Naive thymus-derived CD8-positive, alpha-beta T cell (primary cell): Measurements from ENCODE around the gene MFN2. TPM values are rescaled to one million over a fixed set of nuclear protein-coding genes. Genes with fewer than 3 reads are reported as not detected.

ENCODE experiments used
- ATAC-seq, 2 donors: fragments of 150-1000 bp; cut with Tn5 transposase in 1 of 2; sonication (Bioruptor Pico), chemical (Tn5 transposase) in 1 of 2; 1 replicate in 1 of 2; 2 replicates in 1 of 2; pipeline ENCODE4 v1.10.0; 2021; ENCODE audit warnings: mild to moderate bottlenecking in 2 of 2, moderate library complexity in 2 of 2
- POLR2A ChIA-PET: fragments of 350-600 bp; sonication (Branson Sonifier 250); formaldehyde crosslinking; loops from one replicate; lab custom pipeline; 2021; ENCODE audit warnings: antibody characterized with exemption; lab: Charles Lee
- DNase-seq, 10 donors: peaks; one replicate each; pipeline versions ENCODE4 v3.0.0 to v3.0.0-alpha.2; 2020 to 2022
- H3K27ac Mint-ChIP-seq, 10 donors: one replicate each; pipeline ENCODE4 v1.8.0; 2020 to 2022; ENCODE audit warnings: mild to moderate bottlenecking in 10 of 10, mixed read lengths in 10 of 10, moderate library complexity in 4 of 10, inconsistent platforms in 1 of 10
- H3K27me3 Mint-ChIP-seq, 5 donors: one replicate each; pipeline ENCODE4 v1.8.0; 2021 to 2022; ENCODE audit warnings: mixed read lengths in 5 of 5
- H3K36me3 Mint-ChIP-seq, 3 donors: one replicate each; pipeline ENCODE4 v1.8.0; 2020 to 2022; ENCODE audit warnings: mixed read lengths in 3 of 3, mild to moderate bottlenecking in 2 of 3, inconsistent platforms in 1 of 3
- H3K4me1 Mint-ChIP-seq, 4 donors: one replicate each; pipeline ENCODE4 v1.8.0; 2021 to 2022; ENCODE audit warnings: mixed read lengths in 4 of 4
- H3K4me3 Mint-ChIP-seq, 10 donors: one replicate each; pipeline ENCODE4 v1.8.0; 2020 to 2022; ENCODE audit warnings: mild to moderate bottlenecking in 10 of 10, mixed read lengths in 10 of 10, moderate library complexity in 6 of 10, inconsistent platforms in 1 of 10
- H3K9me3 Mint-ChIP-seq, 9 donors: one replicate each; pipeline ENCODE4 v1.8.0; 2020 to 2022; ENCODE audit warnings: mixed read lengths in 9 of 9, mild to moderate bottlenecking in 3 of 9, inconsistent platforms in 1 of 9, moderate library complexity in 1 of 9
- polyA plus RNA-seq, 3 donors: library from polyadenylated mRNA; unstranded; fragments of 300-500 nt; fragmentation: Illumina TruSeq; gene quantifications; one replicate each; pipeline ENCODE4 v1.2.3, GENCODE V29; 2021
- total RNA-seq, 8 experiments: library from RNA in 2 of 8; stranded (reverse) in 2 of 8; gene quantifications; one replicate each; pipeline ENCODE4 v1.2.3 and lab custom pipeline; 2021 to 2026

Gene MFN2
- total and polyA plus RNA-seq, 5 experiments from 2014 or later = 29.1 to 49.9 (median 38.0) TPM

DNA sequence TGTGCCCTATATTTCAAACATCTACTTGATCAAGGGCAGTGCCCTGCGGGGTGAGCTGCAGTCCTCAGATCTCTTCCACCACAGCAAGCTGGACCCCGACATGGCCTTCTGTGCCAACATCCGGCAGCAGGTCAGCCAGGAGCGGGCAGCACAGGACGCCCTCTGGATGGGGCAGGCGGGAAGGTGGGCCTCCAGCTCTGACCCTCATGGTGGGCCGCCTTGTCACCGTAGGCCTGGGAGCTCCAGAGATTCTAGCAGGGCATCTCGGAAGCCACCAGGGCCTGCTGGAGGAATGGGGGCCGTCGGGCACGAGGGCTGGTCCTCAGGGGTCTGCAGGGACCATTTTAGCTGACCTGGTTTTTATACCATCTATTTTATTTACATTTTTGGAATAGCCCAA lies 15.6 kb upstream of the MFN2 start:
- H3K9me3 Mint-ChIP-seq = peaks cover 0 to 1% (median 0%) of the 10 kb centered on the region in 9 donors
- DNase-seq (no peak), ATAC-seq (no peak)
- no peak overlapping the region for H3K27ac Mint-ChIP-seq
- peaks cover 0 to 2% (median 0%) of the 10 kb centered on the region in 3 donors for H3K36me3 Mint-ChIP-seq
- no peaks in the 10 kb centered on the region for H3K27me3 Mint-ChIP-seq
- H3K4me1 Mint-ChIP-seq = no peaks in the 10 kb centered on the region
- POLR2A ChIA-PET = no interaction called here
- H3K4me3 Mint-ChIP-seq = no peak overlapping the region

DNA sequence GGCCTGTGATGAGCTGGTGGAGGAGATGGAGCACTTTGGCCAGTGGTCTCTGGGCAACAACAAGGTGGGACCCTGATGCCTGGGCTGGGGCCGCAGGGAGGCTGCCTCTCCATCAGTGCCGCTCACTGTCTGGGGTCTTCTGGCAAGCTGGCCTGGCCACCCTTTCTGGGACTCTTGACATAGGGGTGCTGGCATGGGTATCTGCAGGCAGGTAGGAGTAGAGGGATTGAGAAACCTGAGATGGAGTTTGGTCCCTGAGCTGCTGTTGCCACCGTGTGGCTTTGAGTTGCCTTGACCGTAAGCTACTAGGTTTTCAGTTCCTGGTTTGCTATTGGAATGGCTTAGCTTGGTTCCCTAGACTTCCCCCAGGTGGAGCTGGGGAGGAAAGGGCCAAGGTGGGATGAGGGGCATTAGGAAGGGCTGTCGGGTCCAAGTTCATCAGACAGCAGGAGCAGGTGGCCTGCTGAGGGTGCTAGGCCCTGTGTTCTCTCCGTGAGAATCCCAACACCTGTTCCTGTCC lies 13.2 kb upstream of the MFN2 start:
- DNase-seq (no peak), ATAC-seq (no peak)
- Mint-ChIP-seq H3K4me1 (no peaks in the 10 kb centered on the region), H3K27me3 (peaks cover 0 to 1% (median 0%) of the 10 kb centered on the region in 5 donors), H3K9me3 (no peaks in the 10 kb centered on the region), H3K27ac (peak overlapping the region in 1 of 10 donors; percentile 77), H3K36me3 (peaks cover 0 to 2% (median 0%) of the 10 kb centered on the region in 3 donors), H3K4me3 (no peak overlapping the region)
- POLR2A ChIA-PET = interaction anchor here (0.6 to 0.7 kb wide), 3 partner anchors 59 to 878 kb away, joined by 3 to 4 read pairs (median 3); no protein-coding TSS in a partner anchor

DNA sequence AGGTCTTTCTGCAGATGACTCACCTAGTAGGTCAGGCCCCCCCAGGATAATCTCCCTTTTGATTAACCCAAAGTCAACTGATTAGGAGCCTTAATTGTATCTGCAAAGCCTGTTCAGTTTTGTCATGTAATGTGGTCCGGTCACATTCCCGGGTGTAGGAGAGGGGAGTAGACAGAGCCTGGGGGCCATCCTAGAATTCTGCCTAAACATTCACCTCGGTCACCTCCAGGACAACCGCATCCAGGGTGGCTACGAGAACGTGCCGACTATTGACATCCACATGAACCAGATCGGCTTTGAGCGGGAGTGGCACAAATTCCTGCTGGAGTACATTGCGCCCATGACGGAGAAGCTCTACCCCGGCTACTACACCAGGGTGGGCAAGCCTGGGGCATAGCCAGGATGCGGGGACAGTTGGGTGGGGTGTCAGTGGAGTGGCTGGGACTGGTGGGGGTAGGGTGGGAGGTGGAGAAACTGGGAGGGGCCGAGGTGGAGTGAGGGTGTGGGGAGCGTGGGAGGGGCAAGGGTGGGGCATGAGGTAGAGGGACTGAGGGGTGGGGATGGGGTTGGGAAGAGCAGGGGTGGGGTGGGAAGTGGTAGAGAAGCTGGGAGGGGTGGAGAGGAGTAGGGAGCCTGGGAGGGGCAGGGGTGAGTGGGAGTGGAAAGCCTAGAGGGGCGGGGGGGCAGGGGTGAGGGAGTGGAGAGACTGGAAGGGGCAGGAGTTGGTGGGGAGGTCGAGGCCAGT lies 9.6 kb upstream of the MFN2 start:
- DNase-seq (no peak), ATAC-seq (no peak)
- H3K27me3 Mint-ChIP-seq = peaks cover 0 to 1% (median 0%) of the 10 kb centered on the region in 5 donors
- no peak overlapping the region for H3K4me3 Mint-ChIP-seq
- POLR2A ChIA-PET = interaction anchor here (0.6 to 0.7 kb wide), 2 partner anchors 22 to 48 kb away, joined by 3 to 7 read pairs; no protein-coding TSS in a partner anchor
- H3K4me1 Mint-ChIP-seq = peaks cover 0 to 3% (median 1%) of the 10 kb centered on the region in 4 donors
- H3K36me3 Mint-ChIP-seq = peaks cover 0 to 2% (median 0%) of the 10 kb centered on the region in 3 donors
- H3K27ac Mint-ChIP-seq = no peak overlapping the region
- no peaks in the 10 kb centered on the region for H3K9me3 Mint-ChIP-seq

DNA sequence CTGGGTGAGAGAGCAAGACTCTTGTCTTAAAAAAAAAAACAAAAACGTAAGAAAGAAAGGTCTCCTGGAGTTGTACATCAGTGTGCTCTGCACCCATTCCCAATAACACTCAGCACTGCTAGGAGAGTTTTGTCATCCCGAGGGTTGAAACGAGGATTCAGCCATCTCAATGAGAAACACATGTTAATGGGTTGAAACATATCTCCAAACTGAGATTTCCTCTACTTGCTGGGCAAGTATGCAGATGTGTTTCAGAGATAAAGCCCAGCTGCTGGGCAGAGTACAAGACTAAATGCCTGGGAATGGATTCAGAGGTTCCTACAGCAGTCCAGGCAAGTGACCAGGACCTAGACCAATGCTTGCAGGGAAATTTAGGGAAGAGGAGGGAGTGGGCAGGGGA lies 2.6 kb upstream of the MFN2 start:
- DNase-seq (no peak), ATAC-seq (no peak)
- Mint-ChIP-seq H3K4me1 (peaks cover 11 to 36% (median 32%) of the 10 kb centered on the region in 4 donors), H3K36me3 (peaks cover 0 to 5% (median 4%) of the 10 kb centered on the region in 3 donors), H3K4me3 (peak overlapping the region in 4 of 10 donors; percentile 7 to 26 (median 16)), H3K9me3 (no peaks in the 10 kb centered on the region), H3K27ac (peak overlapping the region in 1 of 10 donors; percentile 57), H3K27me3 (no peaks in the 10 kb centered on the region)
- POLR2A ChIA-PET = interaction anchor here (0.6 kb wide), 1 partner anchor 640 kb away, joined by 3 read pairs; the partner anchor contains the start of gene DHRS3

DNA sequence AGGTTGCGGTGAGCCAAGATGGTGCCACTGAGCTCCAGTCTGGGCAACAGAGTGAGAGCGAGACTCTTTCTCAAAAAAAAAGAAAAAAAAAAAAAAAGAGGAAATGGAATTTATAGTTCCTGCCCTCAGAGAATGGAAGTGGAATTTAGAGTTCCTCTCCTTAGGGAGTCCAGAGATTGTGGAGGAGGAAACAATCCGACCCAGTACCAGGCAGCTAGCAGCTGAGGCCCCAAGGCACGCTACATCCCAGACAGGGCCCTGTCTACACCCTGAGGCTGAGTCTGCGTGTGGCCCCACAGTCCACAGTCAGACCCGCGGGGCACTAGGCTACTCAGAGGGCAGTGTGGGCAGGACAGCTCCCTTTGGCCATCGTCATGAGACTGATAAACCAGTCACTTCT lies 1.9 kb upstream of the MFN2 start:
- Mint-ChIP-seq H3K4me3 (peak overlapping the region in 1 of 10 donors; percentile 19), H3K27me3 (no peaks in the 10 kb centered on the region), H3K4me1 (peaks cover 12 to 39% (median 34%) of the 10 kb centered on the region in 4 donors), H3K9me3 (no peaks in the 10 kb centered on the region), H3K27ac (no peak overlapping the region), H3K36me3 (peaks cover 0 to 11% (median 4%) of the 10 kb centered on the region in 3 donors)
- POLR2A ChIA-PET = interaction anchor here (0.5 to 0.6 kb wide), 2 partner anchors 181 to 640 kb away, joined by 3 read pairs; partner anchors contain the start of gene DHRS3
- ATAC-seq (no peak), DNase-seq (no peak)

DNA sequence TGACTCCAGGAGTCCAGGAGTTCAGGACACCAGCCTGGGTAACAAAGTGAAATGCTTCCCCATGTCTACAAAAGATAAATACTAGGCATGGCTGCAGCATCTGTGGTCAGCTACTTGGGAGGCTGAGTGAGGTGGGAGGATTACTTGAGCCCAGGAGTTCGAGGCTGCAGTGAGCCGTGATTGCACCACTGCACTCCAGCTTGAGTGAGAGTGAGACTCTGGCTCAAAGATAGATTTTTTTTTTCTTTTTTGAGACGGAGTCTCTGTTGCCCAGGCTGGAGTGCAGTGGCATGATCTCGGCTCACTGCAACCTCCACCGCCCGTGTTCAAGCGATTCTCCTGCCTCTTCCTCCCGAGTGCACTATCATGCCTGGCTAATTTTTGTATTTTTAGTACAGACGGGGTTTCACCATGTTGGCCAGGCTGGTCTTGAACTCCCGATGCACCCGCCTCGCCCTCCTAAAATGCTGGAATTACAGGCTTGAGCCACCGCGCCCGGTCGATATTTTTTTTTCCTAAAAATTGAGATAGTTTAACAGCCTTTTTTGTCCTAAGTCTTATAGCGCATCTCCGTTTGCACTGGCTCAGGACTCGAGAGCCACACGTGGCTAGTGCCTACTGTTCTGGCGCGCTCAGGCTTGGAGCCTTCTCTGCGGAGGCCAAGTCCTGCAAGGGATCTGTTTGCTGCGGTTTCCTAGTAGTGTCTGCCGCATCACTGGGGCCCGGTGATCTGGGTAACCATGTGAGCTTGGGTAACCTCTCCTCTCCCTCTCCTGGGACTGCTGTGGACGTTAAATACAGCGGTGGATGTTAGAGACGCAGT lies 1.0 kb upstream of the MFN2 start:
- H3K4me1 Mint-ChIP-seq = peaks cover 20 to 48% (median 43%) of the 10 kb centered on the region in 4 donors
- H3K9me3 Mint-ChIP-seq = no peaks in the 10 kb centered on the region
- H3K36me3 Mint-ChIP-seq = peaks cover 0 to 20% (median 4%) of the 10 kb centered on the region in 3 donors
- H3K27me3 Mint-ChIP-seq = no peaks in the 10 kb centered on the region
- no peak for ATAC-seq
- POLR2A ChIA-PET = interaction anchor here (0.7 to 6.5 kb wide), 6 partner anchors 40 to 173 kb away, joined by 3 to 93 read pairs (median 9); partner anchors contain the start of genes CLCN6, MIIP, MTHFR and PLOD1
- DNase-seq = no peak
- peak overlapping the region; percentile 86 to 98 (median 94) for H3K27ac Mint-ChIP-seq
- H3K4me3 Mint-ChIP-seq = peak overlapping the region; percentile 83 to 94 (median 90)

DNA sequence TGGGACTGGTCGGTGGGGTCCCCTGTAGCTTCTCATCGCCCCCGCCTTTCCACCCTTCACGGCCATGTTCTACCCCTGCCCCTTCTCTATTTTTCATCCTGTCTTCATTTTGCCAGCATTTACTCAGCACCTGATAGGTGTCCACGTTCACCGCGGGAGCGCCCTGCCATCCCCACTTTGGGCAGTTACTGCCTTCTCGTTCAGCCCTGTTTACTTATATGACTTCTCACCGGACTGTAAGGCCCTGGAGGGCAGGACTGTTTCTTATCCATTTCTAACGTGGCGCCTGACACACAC lies 380 bp downstream of the MFN2 start:
- Mint-ChIP-seq H3K36me3 (peaks cover 0 to 33% (median 7%) of the 10 kb centered on the region in 3 donors), H3K9me3 (no peaks in the 10 kb centered on the region), H3K4me3 (peak overlapping the region; percentile 87 to 96 (median 93)), H3K27me3 (no peaks in the 10 kb centered on the region), H3K4me1 (peaks cover 26 to 59% (median 53%) of the 10 kb centered on the region in 4 donors), H3K27ac (peak overlapping the region; percentile 88 to 98 (median 95))
- ATAC-seq (no peak), DNase-seq (no peak)
- POLR2A ChIA-PET = interaction anchor here (0.6 to 6.5 kb wide), 7 partner anchors 39 to 230 kb away, joined by 3 to 93 read pairs (median 4); partner anchors contain the start of genes CLCN6, KIAA2013, MIIP and MTHFR

DNA sequence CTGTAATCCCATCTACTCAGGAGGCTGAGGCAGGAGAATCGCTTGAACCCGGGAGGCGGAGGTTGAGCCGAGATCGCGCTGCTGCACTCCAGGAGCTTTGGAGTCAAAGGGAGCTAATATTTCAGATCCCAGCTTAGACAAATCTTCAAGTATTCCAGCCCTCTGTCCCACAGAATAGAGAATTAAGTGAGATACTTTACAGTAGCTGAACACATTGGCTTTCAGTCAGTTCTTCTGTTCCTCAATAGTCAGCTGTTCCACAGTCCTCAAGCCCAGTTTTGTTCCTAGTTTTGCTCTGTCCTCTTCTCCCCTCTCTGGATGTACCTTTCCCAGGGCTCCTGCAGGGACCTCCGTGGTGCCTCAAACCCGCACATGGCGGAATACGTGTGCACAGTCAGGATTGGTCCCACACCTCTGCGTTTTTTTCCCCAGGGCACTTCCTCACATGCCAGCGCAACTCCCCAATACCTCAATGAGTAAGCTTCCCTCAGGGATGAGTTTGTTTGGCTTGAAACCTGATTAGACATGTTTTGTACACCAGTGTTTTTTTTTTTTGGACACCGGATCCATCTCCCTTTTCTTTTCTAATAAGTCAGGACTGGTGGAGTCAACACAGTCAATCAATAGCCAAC lies 1.2 kb downstream of the MFN2 start:
- Mint-ChIP-seq H3K4me3 (peak overlapping the region; percentile 87 to 96 (median 93)), H3K9me3 (no peaks in the 10 kb centered on the region), H3K36me3 (peaks cover 0 to 41% (median 7%) of the 10 kb centered on the region in 3 donors), H3K27ac (peak overlapping the region; percentile 57 to 98 (median 95)), H3K27me3 (no peaks in the 10 kb centered on the region), H3K4me1 (peaks cover 30 to 65% (median 60%) of the 10 kb centered on the region in 4 donors)
- no peak for ATAC-seq
- POLR2A ChIA-PET = interaction anchor here (0.9 to 6.5 kb wide), 3 partner anchors 47 to 229 kb away, joined by 4 to 93 read pairs (median 12); partner anchors contain the start of gene PLOD1
- no peak for DNase-seq

DNA sequence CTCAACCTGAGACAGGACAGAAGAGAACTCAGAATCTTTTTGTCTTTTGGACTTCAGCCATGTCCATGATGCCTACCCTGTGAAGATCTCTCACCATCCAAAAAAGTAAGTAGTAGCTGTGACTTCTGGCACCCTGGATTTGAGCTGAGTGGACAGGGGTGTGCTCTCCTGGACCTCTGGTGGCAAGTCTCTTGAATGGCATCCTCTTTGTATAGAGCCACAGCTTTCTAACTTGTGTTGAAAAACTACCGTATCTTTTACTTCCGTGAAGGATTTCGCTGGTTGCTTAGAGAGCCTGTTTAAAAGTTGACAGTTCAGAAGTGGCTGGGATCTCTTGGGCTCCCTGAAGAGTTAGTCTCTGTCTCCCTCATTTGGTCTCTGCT lies 1.8 kb downstream of the MFN2 start:
- peak overlapping the region; percentile 85 to 96 (median 93) for H3K4me3 Mint-ChIP-seq
- H3K36me3 Mint-ChIP-seq = peaks cover 0 to 45% (median 7%) of the 10 kb centered on the region in 3 donors
- H3K27ac Mint-ChIP-seq = peak overlapping the region; percentile 57 to 98 (median 88)
- ATAC-seq (no peak), DNase-seq (no peak)
- POLR2A ChIA-PET = interaction anchor here (0.7 to 6.5 kb wide), 3 partner anchors 44 to 73 kb away, joined by 6 to 93 read pairs (median 12); partner anchors contain the start of gene PLOD1
- peaks cover 30 to 65% (median 60%) of the 10 kb centered on the region in 4 donors for H3K4me1 Mint-ChIP-seq
- H3K9me3 Mint-ChIP-seq = no peaks in the 10 kb centered on the region
- H3K27me3 Mint-ChIP-seq = no peaks in the 10 kb centered on the region

DNA sequence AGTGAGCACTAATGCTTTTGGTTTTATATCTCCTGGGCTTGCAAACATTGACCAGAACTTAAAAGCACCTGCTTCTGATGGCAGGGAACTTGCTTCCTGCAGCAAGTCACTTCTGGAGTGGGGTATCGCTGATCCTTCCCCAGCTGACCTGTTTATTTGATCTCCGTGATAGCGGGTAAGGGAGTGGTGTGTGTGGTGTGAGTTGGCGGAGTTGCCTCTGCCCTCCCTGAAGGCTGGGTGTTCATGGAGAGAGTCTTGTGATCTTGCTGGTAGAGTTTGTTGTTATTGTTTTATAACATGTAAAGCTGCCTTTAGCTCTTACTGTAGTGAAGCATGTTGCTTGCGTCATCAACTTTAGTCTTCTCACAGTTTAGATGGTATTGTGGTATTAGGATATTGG lies 3.9 kb downstream of the MFN2 start:
- POLR2A ChIA-PET = interaction anchor here (0.7 to 6.5 kb wide), 3 partner anchors 29 to 75 kb away, joined by 3 to 93 read pairs (median 4); no protein-coding TSS in a partner anchor
- H3K27ac Mint-ChIP-seq = peak overlapping the region in 2 of 10 donors; percentile 33 to 46

DNA sequence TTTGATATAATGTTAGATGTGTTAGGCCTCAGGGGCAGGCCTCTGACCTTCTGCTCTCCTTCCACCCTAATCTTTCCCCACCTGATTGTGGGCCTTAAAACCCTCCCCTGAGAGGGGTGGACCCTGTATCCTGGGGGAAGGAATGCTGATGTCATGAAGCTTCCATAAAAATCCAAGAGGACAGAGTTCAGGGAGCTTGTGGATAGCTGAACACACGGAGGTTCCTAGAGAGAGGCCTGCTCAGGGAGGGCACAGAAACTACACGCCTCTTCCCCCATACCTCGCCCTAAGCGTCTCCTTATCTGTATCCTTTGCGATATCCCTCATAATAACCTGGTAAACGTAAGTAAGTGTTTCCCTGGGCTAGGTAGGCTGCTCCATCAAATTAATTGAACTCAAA lies 4.3 kb downstream of the MFN2 start:
- H3K4me1 Mint-ChIP-seq = peaks cover 32 to 60% (median 58%) of the 10 kb centered on the region in 4 donors
- H3K27me3 Mint-ChIP-seq = no peaks in the 10 kb centered on the region
- H3K9me3 Mint-ChIP-seq = no peaks in the 10 kb centered on the region
- DNase-seq = no peak
- peaks cover 0 to 54% (median 8%) of the 10 kb centered on the region in 3 donors for H3K36me3 Mint-ChIP-seq
- no peak overlapping the region for H3K4me3 Mint-ChIP-seq
- H3K27ac Mint-ChIP-seq = peak overlapping the region in 1 of 10 donors; percentile 82
- ATAC-seq = no peak
- POLR2A ChIA-PET = interaction anchor here (1.0 to 6.5 kb wide), 2 partner anchors 29 to 75 kb away, joined by 3 to 93 read pairs; no protein-coding TSS in a partner anchor

More for the DNA sequence above, 3.9 kb downstream of the MFN2 start:
- ATAC-seq (no peak), DNase-seq (no peak)
- Mint-ChIP-seq H3K36me3 (peaks cover 0 to 50% (median 7%) of the 10 kb centered on the region in 3 donors), H3K27me3 (no peaks in the 10 kb centered on the region), H3K4me3 (no peak overlapping the region), H3K4me1 (peaks cover 32 to 63% (median 59%) of the 10 kb centered on the region in 4 donors), H3K9me3 (no peaks in the 10 kb centered on the region)
